H1 (cell line): ENCODE results near the gene RIMBP2. TPM values are rescaled to one million over a fixed set of nuclear protein-coding genes. Genes with fewer than 3 reads are reported as not detected.

Experiments used
- CTCF ChIA-PET: fragments of 300-600 bp; sonication (Branson Sonifier 250); formaldehyde crosslinking; loops from one replicate; lab custom pipeline; 2021; ENCODE audit not compliant: partially characterized antibody; lab: Charles Lee
- POLR2A ChIA-PET: fragments of 300-600 bp; sonication (Branson Sonifier 250); formaldehyde crosslinking; loops from one replicate; lab custom pipeline; 2021; ENCODE audit warnings: inconsistent platforms; ENCODE audit not compliant: partially characterized antibody; lab: Charles Lee
- DNase-seq, 2 experiments: peaks; one replicate each; pipeline versions ENCODE4 v3.0.0 to v3.0.0-alpha.2; 2010 to 2022; ENCODE audit warnings: low spot score in 2 of 2, low read depth in 1 of 2, mixed read lengths in 1 of 2
- FAIRE-seq: peaks from 2 replicates; lab custom pipeline; 2011; peaks lifted over from hg19 to GRCh38; lab: Jason Lieb, UNC
- H2AFZ ChIP-seq: 2 replicates; pipeline ENCODE4 v1.8.1; 2012; ENCODE audit warnings: low read length, inconsistent platforms
- H2AK5ac ChIP-seq: 2 replicates; pipeline ENCODE4 v1.6.1; 2013; ENCODE audit warnings: low read depth, low read length
- H2BK120ac ChIP-seq: replicated peaks from 2 replicates; pipeline ENCODE3; 2013; ENCODE audit warnings: low read depth, low read length, inconsistent platforms
- H2BK12ac ChIP-seq: 2 replicates; pipeline ENCODE4 v1.6.1; 2013; ENCODE audit warnings: low read depth, low read length
- H2BK15ac ChIP-seq: 2 replicates; pipeline ENCODE4 v1.6.1; 2013; ENCODE audit warnings: low read length
- H2BK20ac ChIP-seq: 2 replicates; pipeline ENCODE4 v1.6.1; 2013; ENCODE audit warnings: low read length
- H2BK5ac ChIP-seq: 2 replicates; pipeline ENCODE4 v1.6.1; 2013; ENCODE audit warnings: low read depth, low read length
- H3K14ac ChIP-seq: 2 replicates; pipeline ENCODE4 v1.6.1; 2013; ENCODE audit warnings: inconsistent platforms; ENCODE audit not compliant: insufficient read length
- H3K18ac ChIP-seq: 2 replicates; pipeline ENCODE4 v1.6.1; 2013; ENCODE audit warnings: low read length; ENCODE audit errors: extremely low read depth
- H3K23ac ChIP-seq: 2 replicates; pipeline ENCODE4 v1.6.1; 2013; ENCODE audit warnings: inconsistent platforms; ENCODE audit not compliant: insufficient read length
- H3K23me2 ChIP-seq: 2 replicates; pipeline ENCODE4 v1.6.1; 2013; ENCODE audit warnings: low read depth, low read length
- H3K27ac ChIP-seq: 2 replicates; pipeline ENCODE4 v1.6.1; 2011; ENCODE audit warnings: low read depth, low read length, inconsistent platforms
- H3K27me3 ChIP-seq, 4 experiments: replicated peaks in 1 of 4; 1 replicate in 1 of 4; 2 replicates in 3 of 4; pipeline versions ENCODE4 v1.6.1 to v1.8.1; 2011 to 2013; ENCODE audit warnings: low read length in 3 of 4, mild to moderate bottlenecking in 3 of 4, inconsistent platforms in 2 of 4, mixed read lengths in 2 of 4, moderate library complexity in 1 of 4; ENCODE audit not compliant: control insufficient read depth in 3 of 4, insufficient read depth in 3 of 4; ENCODE audit errors: extremely low read depth in 1 of 4
- H3K36me3 ChIP-seq, 4 experiments: 2 replicates each; pipeline versions ENCODE4 v1.6.1 to v1.8.1; 2011 to 2013; ENCODE audit warnings: mild to moderate bottlenecking in 4 of 4, low read length in 3 of 4, moderate library complexity in 2 of 4, control low read depth in 1 of 4, inconsistent platforms in 1 of 4; ENCODE audit not compliant: insufficient read depth in 4 of 4, control insufficient read depth in 2 of 4
- H3K4ac ChIP-seq: replicated peaks from 2 replicates; pipeline ENCODE3; 2013; ENCODE audit warnings: low read length, low read depth, mixed read lengths, inconsistent platforms; ENCODE audit not compliant: insufficient read length
- H3K4me1 ChIP-seq, 4 experiments: replicated peaks in 1 of 4; 1 replicate in 1 of 4; 2 replicates in 3 of 4; pipeline versions ENCODE4 v1.6.1 to v1.8.1; 2011 to 2013; ENCODE audit warnings: low read length in 3 of 4, inconsistent platforms in 2 of 4, mixed read lengths in 1 of 4; ENCODE audit not compliant: insufficient read depth in 4 of 4, control insufficient read depth in 3 of 4
- H3K4me2 ChIP-seq, 2 experiments: 2 replicates each; pipeline versions ENCODE4 v1.6.1 to v1.8.1; 2011 to 2013; ENCODE audit warnings: low read depth in 2 of 2, low read length in 2 of 2, control low read depth in 1 of 2, inconsistent platforms in 1 of 2, mild to moderate bottlenecking in 1 of 2; ENCODE audit not compliant: insufficient read depth in 1 of 2
- H3K4me3 ChIP-seq, 4 experiments: fragments of 200-600, 300-600 bp in 1 of 4; sonication (generic), shearing (Covaris generic), sonication (Bioruptor Twin) in 1 of 4; 2 replicates each; pipeline versions ENCODE4 v1.5.1 to v1.8.1; 2011 to 2016; ENCODE audit warnings: low read length in 4 of 4, low read depth in 3 of 4, control low read depth in 2 of 4, inconsistent platforms in 2 of 4, mild to moderate bottlenecking in 2 of 4, mixed read lengths in 1 of 4, moderate library complexity in 1 of 4; ENCODE audit not compliant: insufficient read depth in 2 of 4; ENCODE audit errors: extremely low read depth in 1 of 4
- H3K56ac ChIP-seq: replicated peaks from 2 replicates; pipeline ENCODE3; 2013; ENCODE audit warnings: low read depth, mild to moderate bottlenecking, mixed read lengths, low read length, inconsistent platforms; ENCODE audit not compliant: insufficient read length
- H3K79me1 ChIP-seq: 2 replicates; pipeline ENCODE4 v1.6.1; 2013; ENCODE audit warnings: low read depth, low read length, control low read depth
- H3K79me2 ChIP-seq, 2 experiments: 2 replicates each; pipeline versions ENCODE4 v1.6.1 to v1.8.1; 2012 to 2013; ENCODE audit warnings: low read length in 2 of 2, mild to moderate bottlenecking in 2 of 2, inconsistent platforms in 1 of 2; ENCODE audit not compliant: insufficient read depth in 2 of 2, control insufficient read depth in 1 of 2
- H3K9ac ChIP-seq, 4 experiments: replicated peaks in 1 of 4; 1 replicate in 1 of 4; 2 replicates in 3 of 4; pipeline versions ENCODE4 v1.6.1 to v1.8.1; 2011 to 2013; ENCODE audit warnings: low read depth in 3 of 4, low read length in 3 of 4, control low read depth in 2 of 4, mild to moderate bottlenecking in 2 of 4, moderate library complexity in 2 of 4, inconsistent platforms in 1 of 4; ENCODE audit errors: extremely low read depth in 1 of 4
- H3K9me3 ChIP-seq, 2 experiments: 2 replicates each; pipeline versions ENCODE4 v1.6.1 to v1.8.1; 2012 to 2013; ENCODE audit warnings: mild to moderate bottlenecking in 2 of 2, moderate library complexity in 2 of 2, control low read depth in 1 of 2, inconsistent platforms in 1 of 2, low read depth in 1 of 2, low read length in 1 of 2, mixed read lengths in 1 of 2; ENCODE audit not compliant: insufficient read depth in 2 of 2
- H4K20me1 ChIP-seq, 2 experiments: replicated peaks in 1 of 2; 2 replicates each; pipeline versions ENCODE3 to v1.8.1; 2011 to 2013; ENCODE audit warnings: inconsistent platforms in 2 of 2, low read length in 2 of 2, mild to moderate bottlenecking in 1 of 2; ENCODE audit not compliant: insufficient read depth in 2 of 2, control insufficient read depth in 1 of 2
- H4K5ac ChIP-seq: 2 replicates; pipeline ENCODE4 v1.6.1; 2013; ENCODE audit warnings: low read length, low read depth, mixed read lengths, inconsistent platforms; ENCODE audit not compliant: insufficient read length
- H4K8ac ChIP-seq: 2 replicates; pipeline ENCODE4 v1.8.0; 2013; ENCODE audit warnings: mild to moderate bottlenecking, moderate library complexity, low read length, inconsistent platforms; ENCODE audit not compliant: insufficient read depth; ENCODE audit errors: extremely low read depth
- H4K91ac ChIP-seq: replicated peaks from 2 replicates; pipeline ENCODE3; 2013; ENCODE audit warnings: low read length, mixed read lengths, inconsistent platforms; ENCODE audit not compliant: insufficient read length
- BRCA1 ChIP-seq: IDR thresholded peaks from 2 replicates; pipeline ENCODE4 v1.6.1; 2012; ENCODE audit warnings: low read depth, low read length, improper control_type of control experiment
- CTBP2 ChIP-seq: IDR thresholded peaks from 2 replicates; pipeline ENCODE4 v1.7.0; 2011; ENCODE audit warnings: borderline replicate concordance, mild to moderate bottlenecking, moderate library complexity, mixed read lengths, low read length; ENCODE audit not compliant: insufficient read depth, insufficient read length
- GABPA ChIP-seq: IDR thresholded peaks from 2 replicates; pipeline ENCODE4 v1.6.1; 2011; ENCODE audit warnings: mild to moderate bottlenecking, low read length, moderate library complexity, borderline replicate concordance; ENCODE audit not compliant: insufficient read depth
- KDM5A ChIP-seq: fragments of 200-600 bp; IDR thresholded peaks from 2 replicates; pipeline ENCODE4 v1.7.1; 2012; ENCODE audit warnings: mild to moderate bottlenecking, low read length, inconsistent platforms, mixed read lengths
- NANOG ChIP-seq: IDR thresholded peaks from 2 replicates; pipeline ENCODE4 v1.6.1; 2011; ENCODE audit warnings: low read length, low read depth, mild to moderate bottlenecking, inconsistent platforms; ENCODE audit not compliant: insufficient read depth, poor library complexity, severe bottlenecking
- PHF8 ChIP-seq: fragments of 200-600 bp; sonication (generic); conservative IDR thresholded peaks from 2 replicates; pipeline ENCODE4 v1.7.1; 2012; ENCODE audit warnings: low read depth, mild to moderate bottlenecking, inconsistent platforms, low read length, moderate library complexity
- POLR2A ChIP-seq, 2 experiments: IDR thresholded peaks; 1 replicate in 1 of 2; 2 replicates in 1 of 2; pipeline ENCODE4 v1.6.1; 2011; ENCODE audit warnings: low read depth in 2 of 2, low read length in 2 of 2, mild to moderate bottlenecking in 2 of 2; ENCODE audit errors: control extremely low read depth in 1 of 2
- RAD21 ChIP-seq, 2 experiments: IDR thresholded peaks in 1 of 2; conservative IDR thresholded peaks in 1 of 2; 2 replicates each; pipeline ENCODE4 v1.6.1; 2011; ENCODE audit warnings: low read depth in 2 of 2, low read length in 2 of 2, improper control_type of control experiment in 1 of 2, inconsistent platforms in 1 of 2, mild to moderate bottlenecking in 1 of 2, moderate library complexity in 1 of 2
- RXRA ChIP-seq: IDR thresholded peaks from 2 replicates; pipeline ENCODE4 v1.6.1; 2011; ENCODE audit warnings: low read depth, mild to moderate bottlenecking, low read length, moderate library complexity; ENCODE audit not compliant: insufficient read depth
- SIN3A ChIP-seq, 2 experiments: IDR thresholded peaks in 1 of 2; conservative IDR thresholded peaks in 1 of 2; 2 replicates each; pipeline ENCODE4 v1.6.1; 2011 to 2012; ENCODE audit warnings: low read length in 2 of 2, improper control_type of control experiment in 1 of 2, low read depth in 1 of 2, mild to moderate bottlenecking in 1 of 2
- TAF1 ChIP-seq: IDR thresholded peaks from 2 replicates; pipeline ENCODE4 v1.6.1; 2011; ENCODE audit warnings: mild to moderate bottlenecking, low read depth, low read length
- TCF12 ChIP-seq: IDR thresholded peaks from 2 replicates; pipeline ENCODE4 v1.6.1; 2011; ENCODE audit warnings: low read depth, mild to moderate bottlenecking, low read length
- ZNF274 ChIP-seq: IDR thresholded peaks from 2 replicates; pipeline ENCODE4 v1.7.0; 2012; ENCODE audit warnings: low read length, borderline replicate concordance; ENCODE audit errors: extremely low read depth
- WGBS, 2 experiments: shearing (Covaris generic) in 1 of 2; methylation state at CpG; one replicate each; pipeline versions ENCODE4 v1.1.6 to v1.1.7; 2013 to 2015; ENCODE audit warnings: low lambda C conversion rate in 2 of 2, mixed read lengths in 2 of 2, inconsistent platforms in 1 of 2, low coverage in 1 of 2, missing lambda C conversion rate in 1 of 2; ENCODE audit not compliant: insufficient replicate concordance in 2 of 2, insufficient coverage in 1 of 2, insufficient read length in 1 of 2; ENCODE audit errors: extremely low coverage in 1 of 2, missing lambda C conversion rate in 1 of 2; 5-methylcytosine and 5-hydroxymethylcytosine counted together
- polyA plus RNA-seq, 7 experiments: library from polyadenylated mRNA; depleted of rRNA in 3 of 7; stranded (reverse) in 5 of 7; unstranded in 2 of 7; fragments of >200 nt in 5 of 7; fragments of 200-250 nt in 2 of 7; gene quantifications; 1 replicate in 5 of 7; 2 replicates in 1 of 7; 4 replicates in 1 of 7; pipeline versions ENCODE4 v1.2.1 to v1.2.3, GENCODE V29; 2011 to 2013; ENCODE audit warnings: missing spikeins in 2 of 7, mixed read lengths in 2 of 7
- total RNA-seq: library from RNA; stranded (reverse); fragmentation: NEBNext Ultra II Directional; extraction: Animal tissue kit (Norgen Biotek cat#: 25700); gene quantifications from 2 replicates; pipeline ENCODE4 v1.2.1, GENCODE V29; 2021
- TF ChIP-seq, protein P1 (sequence below): IDR thresholded peaks from 2 replicates; pipeline ENCODE4 v1.6.1; 2012; ENCODE audit warnings: inconsistent platforms

The RIMBP2 gene
- total and polyA plus RNA-seq, 2 of the 8 experiments (the other 6 are each of a cell fraction or from before 2014, with no cell fraction given) = 0.18 to 0.65 TPM

GRCh38 chr12:130511285-130511684, 204.8 kb downstream of the RIMBP2 start:
- ChIA-PET CTCF (interaction anchor here (0.8 kb wide), 2 partner anchors 84 to 245 kb away, joined by 3 read pairs; no protein-coding TSS in a partner anchor), POLR2A (no interaction called here)
- no peak for FAIRE-seq
- DNase-seq = no peak
- H2BK120ac ChIP-seq = no peak overlapping the region
- no peak overlapping the region for H3K9ac ChIP-seq
- 93% methylated on average over 12 of the region's 12 CpGs; no CpG with 5 or more reads in 1 of the 2 experiments for WGBS, 2 experiments
- H3K23ac ChIP-seq = no peak overlapping the region
- no peaks in the 10 kb centered on the region for H4K20me1 ChIP-seq
- H3K9me3 ChIP-seq = no peaks in the 10 kb centered on the region
- no peak overlapping the region for H2AFZ ChIP-seq
- no peak overlapping the region for H3K14ac ChIP-seq
- H3K36me3 ChIP-seq = no peaks in the 10 kb centered on the region
- no peak overlapping the region; the same call in 1 of the 2 replicates for H4K8ac ChIP-seq
- H3K4me1 ChIP-seq = peaks cover 7 to 15% (median 8%) of the 10 kb centered on the region in 4 experiments
- H3K27me3 ChIP-seq = no peaks in the 10 kb centered on the region; a peak in 1 of 7 replicates
- no peak overlapping the region for H3K18ac ChIP-seq
- no peak overlapping the region for H2BK20ac ChIP-seq
- no peaks in the 10 kb centered on the region for H3K23me2 ChIP-seq
- no peaks in the 10 kb centered on the region for H3K79me1 ChIP-seq
- H4K91ac ChIP-seq = no peak overlapping the region
- no peak overlapping the region for H2BK15ac ChIP-seq
- H2BK5ac ChIP-seq = no peak overlapping the region
- no peak overlapping the region for H2AK5ac ChIP-seq
- no peak overlapping the region for H3K4ac ChIP-seq
- no peak overlapping the region for H3K56ac ChIP-seq
- no peak overlapping the region for H2BK12ac ChIP-seq
- H3K79me2 ChIP-seq = no peaks in the 10 kb centered on the region
- H3K4me2 ChIP-seq = no peak overlapping the region
- no peak overlapping the region for H3K27ac ChIP-seq
- no peak overlapping the region for H3K4me3 ChIP-seq
- H4K5ac ChIP-seq = no peak overlapping the region
- TF ChIP-seq TAF1 (no peak), ZNF274 (no peak), BRCA1 (no peak), GABPA (no peak), TCF12 (no peak), NANOG (no peak), SIN3A (conservative IDR thresholded peaks at IDR 0.05 in 1 of 2, IDR thresholded peaks at IDR 0.05 in 1 of 2; ENCODE audit: low read depth in 1 of 2, low read length in 2 of 2) (no peak), PHF8 (no peak), KDM5A (no peak), POLR2A (IDR thresholded peaks at IDR 0.05; ENCODE audit: control extremely low read depth in 1 of 2, low read depth in 2 of 2, low read length in 2 of 2) (no peak), CTBP2 (no peak), RXRA (no peak), RAD21 (IDR thresholded peaks at IDR 0.05 in 1 of 2, conservative IDR thresholded peaks at IDR 0.05 in 1 of 2; ENCODE audit: low read depth in 2 of 2, low read length in 2 of 2) (no peak)
- TF ChIP-seq, protein P1, sequence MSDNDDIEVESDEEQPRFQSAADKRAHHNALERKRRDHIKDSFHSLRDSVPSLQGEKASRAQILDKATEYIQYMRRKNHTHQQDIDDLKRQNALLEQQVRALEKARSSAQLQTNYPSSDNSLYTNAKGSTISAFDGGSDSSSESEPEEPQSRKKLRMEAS = no peak
